ENCODE data around the gene MTMR12. TPM values are rescaled to one million over a fixed set of nuclear protein-coding genes. Genes with fewer than 3 reads are reported as not detected.

The MTMR12 gene
- total and polyA plus RNA-seq, 2 of the 4 experiments (the other 2 are of a cell fraction): 11.1 to 21.3 TPM

- no peaks in the 10 kb centered on the region for H3K27me3 ChIP-seq (ENCODE audit: control insufficient read depth, insufficient read depth, low read length)
- no peak overlapping the region for H2BK120ac ChIP-seq (ENCODE audit: low read depth, low read length)
- no peak overlapping the region for H3K4ac ChIP-seq (ENCODE audit: low read depth, low read length)
- no peak overlapping the region for H2AK9ac ChIP-seq (replicated peaks; ENCODE audit: low read depth, low read length, poor library complexity)
- in situ Hi-C loops (cut with MboI; ENCODE audit: low sequenced_read_pairs): no loop called here
- 56% methylated on average over 2 of the region's 11 CpGs; no CpG with 5 or more reads in 1 of the 2 experiments for WGBS, 2 experiments (ENCODE audit: extremely low coverage in 2 of 2, insufficient read length in 1 of 2)
- no peak overlapping the region for H2BK20ac ChIP-seq (ENCODE audit: low read depth, low read length)
- ChIA-PET CTCF (interaction anchor here (0.7 to 1.8 kb wide), 2 partner anchors 9 to 97 kb away, joined by 3 to 25 read pairs; no protein-coding TSS in a partner anchor), POLR2A (ENCODE audit: unreplicated experiment) (no interaction called here)
- no peak overlapping the region for H3K4me2 ChIP-seq (ENCODE audit: low read depth, low read length)
- no peaks in the 10 kb centered on the region for H3K9me1 ChIP-seq (ENCODE audit: insufficient read depth, low read length)
- no peaks in the 10 kb centered on the region for H3K79me1 ChIP-seq (ENCODE audit: low read depth in 1 of 2, low read length in 2 of 2)
- no peak for DNase-seq
- no peak overlapping the region for H2BK5ac ChIP-seq (ENCODE audit: low read depth, low read length, poor library complexity, severe bottlenecking)
- no peak overlapping the region for H3K18ac ChIP-seq (ENCODE audit: low read depth, low read length)
- no peak overlapping the region for H2BK15ac ChIP-seq (ENCODE audit: low read depth, low read length)
- no peak overlapping the region for H2AFZ ChIP-seq (replicated peaks; ENCODE audit: low read length, poor library complexity)
- no TSS peak for BruUV-seq (replicated peaks)
- no peak overlapping the region for H3K9ac ChIP-seq (ENCODE audit: low read depth, low read length)
- H4K5ac ChIP-seq (ENCODE audit: low read depth, low read length): no peak overlapping the region
- H4K91ac ChIP-seq (ENCODE audit: insufficient read depth, low read depth, low read length): no peak overlapping the region
- H3K9me3 ChIP-seq (ENCODE audit: control insufficient read depth, insufficient read depth, low read length): no peaks in the 10 kb centered on the region
- H3K23ac ChIP-seq (ENCODE audit: low read depth, low read length): no peak overlapping the region
- H2AK5ac ChIP-seq (ENCODE audit: low read depth, low read length): no peak overlapping the region
- no peak for ATAC-seq (ENCODE audit: low read depth)
- no peaks in the 10 kb centered on the region for H3K36me3 ChIP-seq (ENCODE audit: control insufficient read depth, insufficient read depth, low read length)
- H3K56ac ChIP-seq (ENCODE audit: extremely low read depth, insufficient read depth, low read length): no peak overlapping the region
- no peak overlapping the region for H3K14ac ChIP-seq (replicated peaks; ENCODE audit: low read depth, low read length)
- H3K27ac ChIP-seq (ENCODE audit: insufficient read depth, low read length): no peak overlapping the region
- intact Hi-C loops (cut with micrococcal nuclease): no loop called here
- dilution Hi-C loops (cut with HindIII; ENCODE audit: low sequenced_read_pairs, unreplicated experiment): no loop called here
- H4K8ac ChIP-seq (ENCODE audit: low read depth in 2 of 2, low read length in 2 of 2): no peak overlapping the region
- peaks cover 5% of the 10 kb centered on the region; the same call in 1 of the 2 replicates for H3K4me1 ChIP-seq (ENCODE audit: control insufficient read depth, insufficient read depth, low read length)
- no peak overlapping the region for H3K4me3 ChIP-seq (ENCODE audit: insufficient read depth, low read depth, low read length)
- no peaks in the 10 kb centered on the region for H4K20me1 ChIP-seq (ENCODE audit: insufficient read depth, low read length)
- TF ChIP-seq CEBPB (IDR thresholded peaks at IDR 0.05; ENCODE audit: low read depth, low read length) (no peak), BHLHE40 (IDR thresholded peaks at IDR 0.05; ENCODE audit: low read depth, low read length) (no peak), NFE2L2 (IDR thresholded peaks at IDR 0.05; ENCODE audit: low read depth, low read length) (no peak), POLR2A (IDR thresholded peaks at IDR 0.05; ENCODE audit: low read depth, low read length) (no peak), RAD21 (IDR thresholded peaks at IDR 0.05; ENCODE audit: low read length) (no peak), ELK1 (IDR thresholded peaks at IDR 0.05; ENCODE audit: borderline replicate concordance, low read depth, low read length) (no peak), MXI1 (IDR thresholded peaks at IDR 0.05; ENCODE audit: borderline replicate concordance, low read depth, low read length) (no peak), MAFK (IDR thresholded peaks at IDR 0.05; ENCODE audit: low read depth, low read length) (no peak), MAZ (IDR thresholded peaks at IDR 0.05; ENCODE audit: borderline replicate concordance, low read depth, low read length) (no peak), FOS (IDR thresholded peaks at IDR 0.05; ENCODE audit: low read depth, low read length) (no peak), RCOR1 (IDR thresholded peaks at IDR 0.05; ENCODE audit: insufficient replicate concordance, low read length) (no peak), SMC3 (IDR thresholded peaks at IDR 0.05; ENCODE audit: low read depth, low read length) (no peak), RFX5 (IDR thresholded peaks at IDR 0.05; ENCODE audit: low read depth, low read length) (no peak), CTCF (conservative IDR thresholded peaks at IDR 0.05; ENCODE audit: low read depth, low read length) (no peak), CHD1 (IDR thresholded peaks at IDR 0.05; ENCODE audit: low read depth, low read length) (no peak)
Observed at GRCh38 chr5:32330126-32330971, 17.6 kb upstream of the MTMR12 start.

Measured in IMR-90 (cell line).